Hematopoietic multipotent progenitor cell treated with erythropoietin and hydrocortisone succinate and interleukin-3 and kit ligand, for 17 days (in vitro differentiated cells): ENCODE results near the gene CACNA1I.

Experiments
- DNase-seq: peaks from one replicate; pipeline ENCODE4 v3.0.0-alpha.2; 2015; ENCODE audit warnings: low spot score

Gene CACNA1I

GRCh38 chr22:39568278-39568981 is 2.1 kb upstream of the CACNA1I start:
- DNase-seq = no peak

- DNase-seq = no peak
These were observed 1.5 kb upstream of the CACNA1I start for GRCh38 chr22:39569066-39569465.

- no peak for DNase-seq
These were observed 327 bp upstream of the CACNA1I start for GRCh38 chr22:39570226-39570625.

GRCh38 chr22:39571538-39571937 is 985 bp downstream of the CACNA1I start:
- no peak for DNase-seq

GRCh38 chr22:39574779-39575551 is 4.4 kb downstream of the CACNA1I start:
- DNase-seq = no peak

- DNase-seq = no peak
These were observed 4.9 kb downstream of the CACNA1I start for GRCh38 chr22:39575552-39575825.

GRCh38 chr22:39576027-39576426 is 5.5 kb downstream of the CACNA1I start:
- DNase-seq = no peak

GRCh38 chr22:39577366-39577765 is 6.8 kb downstream of the CACNA1I start:
- DNase-seq = no peak

- no peak for DNase-seq
These were observed 7.3 kb downstream of the CACNA1I start for GRCh38 chr22:39577900-39578299.

GRCh38 chr22:39580006-39580441 is 9.5 kb downstream of the CACNA1I start:
- no peak for DNase-seq

- DNase-seq = no peak
These were observed 10.2 kb downstream of the CACNA1I start for GRCh38 chr22:39580795-39581194.

- no peak for DNase-seq
These were observed 10.8 kb downstream of the CACNA1I start for GRCh38 chr22:39581303-39581702.

GRCh38 chr22:39583066-39583667 is 12.6 kb downstream of the CACNA1I start:
- DNase-seq = no peak

- DNase-seq = no peak
These were observed 19.3 kb downstream of the CACNA1I start for GRCh38 chr22:39589875-39590274.

GRCh38 chr22:39592081-39593065 is 21.8 kb downstream of the CACNA1I start:
- DNase-seq = no peak

GRCh38 chr22:39593066-39593930 is 22.7 kb downstream of the CACNA1I start:
- no peak for DNase-seq

- DNase-seq = no peak
These were observed 23.4 kb downstream of the CACNA1I start for GRCh38 chr22:39593931-39594285.

- DNase-seq = no peak
These were observed 23.9 kb downstream of the CACNA1I start for GRCh38 chr22:39594411-39594810.

GRCh38 chr22:39595622-39596172 is 25.1 kb downstream of the CACNA1I start:
- DNase-seq = no peak

GRCh38 chr22:39596601-39597000 is 26.0 kb downstream of the CACNA1I start:
- no peak for DNase-seq
